GM18873 (cell line): ENCODE results near the gene ZSCAN22.
A peak's percentile ranks its signal among the peaks of the same experiment; 100 is the strongest.
"Not testable (repeated sequence)": the region's sequence is repeated elsewhere in the genome, so short reads cannot be mapped to it uniquely, and the experiment has no call there.

ENCODE experiments used
- ATAC-seq: cut with Tn5 transposase; IDR thresholded peaks from one replicate; pipeline ENCODE4 v1.9.1; 2021; ENCODE audit warnings: mild to moderate bottlenecking, moderate library complexity, moderate number of reproducible peaks; ENCODE audit not compliant: unreplicated experiment, low FRiP score

The ZSCAN22 gene

DNA sequence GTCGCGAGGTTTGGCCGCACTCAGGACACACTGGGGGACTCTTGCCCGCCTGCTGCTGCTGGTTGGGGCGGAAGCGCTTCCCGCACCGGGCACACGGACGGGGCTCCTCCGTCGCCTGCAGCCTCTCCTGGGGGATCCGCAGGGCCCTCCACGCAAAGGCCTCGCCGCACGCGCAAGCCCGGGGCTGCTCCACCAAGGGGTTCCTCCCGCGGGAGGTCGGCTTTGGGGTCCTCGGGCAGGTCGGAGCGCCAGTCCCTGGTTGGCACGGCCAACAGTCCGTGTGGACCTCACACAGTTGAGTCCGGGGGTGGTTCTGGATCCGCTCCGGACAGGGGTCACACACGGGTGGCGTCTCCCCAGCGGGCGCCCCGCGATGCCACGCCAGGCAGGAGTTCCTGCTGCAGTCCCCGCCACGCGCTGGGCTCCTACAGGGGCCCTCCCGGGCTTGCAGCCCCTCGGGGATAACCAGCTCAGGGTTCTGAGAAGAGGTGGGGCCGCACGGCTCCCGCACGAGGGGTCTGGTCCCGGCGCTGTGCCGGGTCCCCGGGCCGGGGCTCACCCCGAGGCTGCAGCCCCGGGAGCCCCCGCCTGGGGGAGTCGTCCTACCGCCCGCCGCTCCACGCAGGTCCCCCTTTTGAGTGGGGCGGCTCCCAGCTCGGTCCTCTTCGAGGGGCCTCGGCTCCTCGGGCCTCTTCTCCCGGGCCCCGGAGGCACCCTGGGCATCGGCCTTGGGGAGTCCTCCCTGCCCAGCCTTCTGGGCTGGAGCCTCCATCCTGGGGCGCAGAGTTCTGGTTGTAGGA, 42.0 kb downstream of the ZSCAN22 start:
- no peak for ATAC-seq

DNA sequence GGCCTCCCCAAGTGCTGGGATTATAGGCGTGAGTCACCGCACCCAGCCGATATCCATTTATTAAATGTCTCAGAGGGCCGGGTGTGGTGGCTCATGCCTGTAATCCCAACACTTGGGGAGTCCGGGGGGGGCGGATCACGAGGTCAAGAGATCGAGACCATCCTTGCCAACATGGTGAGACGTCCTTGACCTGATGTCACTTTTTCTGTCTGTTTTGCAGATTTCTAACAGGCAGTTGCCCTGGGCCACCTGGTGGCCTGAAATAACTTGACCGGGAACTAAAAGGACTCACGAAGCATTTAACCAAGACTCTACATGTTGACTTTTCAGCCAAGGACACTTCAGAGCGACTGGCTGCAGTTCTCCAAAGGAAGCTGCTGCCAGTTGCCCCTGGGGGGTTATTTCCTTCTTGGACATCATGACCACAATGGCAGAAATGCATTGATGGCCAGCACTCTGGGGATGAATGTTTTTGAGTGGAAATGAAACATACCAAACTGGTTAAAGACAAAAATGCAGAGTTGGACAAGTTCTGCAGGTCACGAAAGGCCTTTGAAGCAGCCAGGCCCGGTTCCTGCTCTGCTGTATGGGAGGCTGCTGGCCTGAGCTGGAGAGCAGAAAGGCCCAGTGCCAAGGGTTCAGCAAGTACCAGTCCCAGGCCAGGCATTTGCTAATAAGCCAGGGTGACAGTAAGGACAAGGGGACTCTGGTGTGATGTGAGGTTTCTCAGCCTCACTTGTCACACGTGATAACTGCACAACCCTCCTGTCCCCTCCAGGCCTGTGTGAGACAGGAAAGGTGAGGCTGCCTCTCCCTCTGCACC, 45.7 kb downstream of the ZSCAN22 start:
- ATAC-seq, result no peak

DNA sequence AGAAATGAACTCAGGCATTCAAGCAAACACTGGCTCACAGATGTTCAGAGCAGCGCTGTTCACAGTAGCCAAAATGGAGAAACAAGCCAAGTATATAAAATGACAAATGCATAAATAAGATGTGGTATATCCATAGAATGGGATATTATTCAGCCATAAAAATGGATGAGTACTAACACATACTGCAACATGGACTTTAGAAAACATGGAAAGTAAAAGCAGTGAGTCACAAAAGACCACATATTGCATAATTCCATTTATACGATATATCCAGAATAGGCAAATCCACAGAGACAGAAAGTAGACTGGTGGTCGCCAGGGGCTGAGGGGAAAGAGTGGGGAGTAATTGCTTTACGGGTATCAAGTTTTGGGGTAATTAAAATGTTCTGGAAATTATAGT, 47.4 kb downstream of the ZSCAN22 start:
- ATAC-seq, result no peak

DNA sequence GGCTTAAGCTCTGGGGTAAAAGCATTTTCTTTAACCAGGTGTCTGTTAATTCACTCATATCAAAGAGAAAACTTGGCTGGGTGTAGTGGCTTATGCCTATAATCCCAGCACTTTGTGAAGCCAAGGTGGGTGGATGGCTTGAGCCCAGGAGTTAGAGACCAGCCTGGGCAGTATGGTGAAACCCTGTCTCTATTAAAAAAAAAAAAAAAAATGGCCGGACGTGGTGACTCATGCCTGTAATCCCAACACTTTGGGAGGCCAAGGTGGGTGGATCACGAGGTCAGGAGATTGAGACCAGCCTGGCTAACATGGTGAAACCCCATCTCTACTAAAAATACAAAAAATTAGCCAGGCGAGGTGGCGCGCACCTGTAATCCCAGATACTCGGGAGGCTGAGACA, 49.9 kb downstream of the ZSCAN22 start:
- not testable (repeated sequence) for ATAC-seq

DNA sequence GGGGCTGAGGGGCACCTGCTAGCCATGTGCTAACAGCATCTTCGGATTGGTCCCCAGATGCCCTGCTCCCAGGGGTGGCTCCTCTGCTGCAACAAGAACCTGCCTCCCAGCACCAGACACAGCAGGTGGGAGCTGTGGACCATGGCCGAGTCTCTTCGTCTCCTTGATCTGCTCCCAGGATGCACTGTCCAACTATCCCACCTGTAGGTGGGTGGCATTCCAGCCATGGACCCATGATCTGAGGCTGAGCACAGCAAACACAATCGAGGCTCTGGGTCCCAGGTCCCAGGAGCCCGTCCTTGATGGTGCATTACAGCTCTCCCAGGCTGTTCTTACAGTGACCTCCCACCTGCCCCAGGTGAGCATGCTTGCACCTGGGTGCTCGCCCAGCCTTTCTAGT, 52.5 kb downstream of the ZSCAN22 start:
- no peak for ATAC-seq

DNA sequence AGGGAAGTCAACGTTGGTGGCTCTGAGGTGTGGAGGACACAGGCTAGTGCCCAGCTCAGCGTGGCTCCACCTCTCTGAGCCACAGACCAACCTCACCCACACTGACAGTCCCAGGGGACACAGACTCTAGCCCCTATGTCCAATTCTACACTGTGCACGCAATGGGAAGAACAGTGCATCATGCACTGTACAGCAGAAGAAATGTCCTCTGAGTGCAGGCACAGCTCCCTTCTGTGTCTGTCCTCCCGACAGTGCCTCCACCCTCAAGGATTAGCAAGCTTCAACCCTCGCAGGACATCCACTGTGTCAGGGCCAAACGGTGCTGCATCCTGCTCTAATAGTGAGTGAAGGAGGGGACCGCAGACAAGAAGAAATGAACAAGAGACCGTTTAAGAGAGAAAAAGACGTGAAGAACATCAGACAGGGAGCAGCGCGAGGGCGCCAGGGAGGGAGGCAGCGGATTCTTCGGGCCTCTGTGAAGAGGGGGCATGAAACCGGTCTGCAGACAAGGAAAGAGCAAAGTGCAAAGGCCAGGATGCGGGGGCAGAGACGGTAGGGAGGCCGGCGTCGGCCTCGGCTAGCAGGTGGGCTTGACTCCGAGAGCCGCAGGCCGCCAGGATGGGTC, 53.4 kb downstream of the ZSCAN22 start:
- no peak for ATAC-seq

DNA sequence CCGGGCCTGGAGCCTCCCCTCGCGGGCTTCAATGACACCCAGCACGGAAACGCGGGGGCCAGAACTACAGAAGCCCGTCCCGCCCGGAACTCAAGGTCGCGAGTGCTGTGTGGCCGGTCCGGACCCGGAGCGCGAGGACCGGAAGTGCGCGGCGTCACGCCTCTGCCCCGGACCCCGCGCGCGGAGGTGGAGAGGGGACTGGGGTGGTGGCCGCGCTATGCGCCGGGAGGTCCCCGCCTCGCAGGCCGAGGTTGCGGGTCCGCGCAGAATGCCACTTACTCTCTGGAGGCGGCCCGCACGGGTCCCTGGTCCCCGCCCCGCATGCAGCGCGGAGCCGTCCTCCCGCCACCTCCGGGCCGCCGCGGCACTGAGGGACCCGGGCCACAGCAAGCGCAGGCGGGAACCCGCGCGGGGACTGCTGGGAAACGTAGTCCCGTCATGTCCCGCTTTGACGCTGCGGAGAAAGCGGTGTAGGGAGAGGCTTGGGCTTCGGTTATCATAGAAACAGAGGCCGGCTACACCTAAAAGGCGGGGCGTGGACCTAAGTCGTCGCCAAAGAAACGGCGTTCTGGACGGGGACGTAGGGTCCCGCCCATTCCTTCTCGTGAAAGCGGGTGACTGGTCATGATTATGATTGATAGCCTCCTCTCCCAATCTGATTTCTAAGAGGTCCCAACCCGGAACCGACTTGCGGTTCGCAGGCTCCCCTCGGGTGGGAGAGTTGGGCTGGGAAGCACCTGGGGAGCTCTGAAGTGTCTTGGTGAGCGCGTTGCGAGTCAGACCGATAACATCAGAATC, 54.1 kb downstream of the ZSCAN22 start, which contains the start of gene ZNF837:
ZNF837 (minus strand) TSS at position 369 of the 798 bp plus-strand sequence. CDS start 11,698 bp downstream, outside the sequence.
- peak; percentile 84 for ATAC-seq

DNA sequence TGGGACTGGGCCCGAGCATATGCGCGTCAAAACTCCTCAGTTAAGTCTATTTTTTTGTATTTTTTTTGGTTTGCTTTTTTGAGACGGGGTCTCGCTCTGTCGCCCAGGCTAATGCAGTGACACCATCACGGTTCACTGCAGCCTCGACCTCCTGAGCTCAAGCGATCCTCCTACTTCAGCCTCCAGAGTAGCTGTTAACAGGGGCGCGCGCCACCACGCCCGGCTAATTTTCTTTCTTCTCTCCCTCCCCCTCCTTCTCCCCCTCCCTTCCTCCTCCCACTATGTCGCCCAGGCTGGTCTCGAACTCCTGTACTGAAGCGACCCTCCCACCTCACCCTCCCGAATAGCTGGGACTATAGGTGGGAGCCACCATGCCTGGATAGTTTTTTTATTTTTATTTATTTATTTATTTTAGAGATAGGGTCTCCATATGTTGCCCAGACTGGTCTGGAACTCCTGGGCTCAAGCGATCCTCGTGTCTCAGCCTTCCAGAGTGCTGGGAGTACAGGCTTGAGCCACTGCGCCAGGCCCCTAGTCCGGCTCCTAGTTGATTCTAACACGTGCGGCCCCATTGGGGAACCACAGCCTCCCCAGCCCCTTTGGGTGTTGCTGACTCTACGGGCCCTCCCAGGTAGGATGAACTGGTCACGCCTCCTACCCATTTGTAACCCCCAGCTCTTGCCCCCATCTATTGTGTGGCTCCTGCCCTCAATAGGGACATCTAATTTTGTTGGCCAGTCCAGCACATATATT, 54.8 kb downstream of the ZSCAN22 start:
- ATAC-seq, result no peak

DNA sequence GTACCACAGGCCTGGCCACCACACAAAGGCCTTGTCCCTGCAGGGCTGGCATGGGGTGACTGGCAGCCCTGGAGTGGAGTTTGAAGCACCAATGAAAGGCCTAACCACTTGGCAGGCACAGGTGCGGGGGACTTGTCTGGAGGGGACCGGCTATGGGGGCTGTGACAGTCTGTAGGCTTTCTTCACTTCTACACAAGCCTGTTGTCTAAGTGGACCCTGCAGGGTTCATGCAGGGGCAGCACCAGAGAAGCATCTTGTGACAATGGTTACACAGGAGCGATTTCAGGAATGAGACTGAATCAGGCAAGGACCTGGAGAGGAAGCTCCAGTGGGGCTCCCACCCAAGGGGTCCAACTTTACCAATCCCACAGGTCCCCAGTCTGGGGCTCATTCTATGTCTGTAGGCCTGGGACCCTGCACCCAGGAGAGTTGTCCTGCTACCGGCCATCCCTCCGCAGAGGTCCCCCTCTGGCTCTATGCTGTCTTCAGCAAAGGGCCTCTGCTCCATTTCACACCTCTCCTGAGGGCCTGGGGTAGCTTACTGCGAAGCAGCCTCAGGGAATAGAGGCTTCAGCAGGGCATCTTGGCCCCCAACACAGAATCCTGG, 56.3 kb downstream of the ZSCAN22 start:
- no peak for ATAC-seq

DNA sequence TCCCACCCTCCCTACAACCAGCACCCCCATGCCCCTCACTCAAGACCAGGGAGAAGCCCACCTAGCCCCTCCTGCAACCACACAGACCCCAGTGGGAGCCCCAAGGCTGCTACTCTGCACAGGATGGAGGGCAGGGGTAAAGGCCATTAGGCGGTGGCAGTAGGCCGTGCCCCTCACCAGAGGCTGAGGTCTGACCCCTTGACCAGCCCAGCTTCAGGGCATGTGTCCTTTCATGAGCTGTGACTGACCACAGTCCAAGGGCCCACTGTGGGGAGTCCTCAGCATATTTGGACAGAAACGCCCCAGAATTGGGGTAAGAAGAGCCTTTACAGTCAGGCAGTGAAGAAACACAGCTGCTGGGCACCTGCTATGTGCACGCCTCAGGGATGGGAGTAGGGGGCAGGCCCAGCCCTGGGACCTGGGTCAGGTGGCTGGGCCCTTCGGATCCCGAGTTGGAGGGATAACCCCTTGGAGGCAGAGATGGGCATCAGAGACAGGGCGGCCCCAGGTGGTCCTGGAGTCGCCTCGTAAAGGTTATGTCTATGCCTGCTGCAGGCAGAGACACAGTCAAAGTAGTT, 58.6 kb downstream of the ZSCAN22 start:
- ATAC-seq, result no peak

DNA sequence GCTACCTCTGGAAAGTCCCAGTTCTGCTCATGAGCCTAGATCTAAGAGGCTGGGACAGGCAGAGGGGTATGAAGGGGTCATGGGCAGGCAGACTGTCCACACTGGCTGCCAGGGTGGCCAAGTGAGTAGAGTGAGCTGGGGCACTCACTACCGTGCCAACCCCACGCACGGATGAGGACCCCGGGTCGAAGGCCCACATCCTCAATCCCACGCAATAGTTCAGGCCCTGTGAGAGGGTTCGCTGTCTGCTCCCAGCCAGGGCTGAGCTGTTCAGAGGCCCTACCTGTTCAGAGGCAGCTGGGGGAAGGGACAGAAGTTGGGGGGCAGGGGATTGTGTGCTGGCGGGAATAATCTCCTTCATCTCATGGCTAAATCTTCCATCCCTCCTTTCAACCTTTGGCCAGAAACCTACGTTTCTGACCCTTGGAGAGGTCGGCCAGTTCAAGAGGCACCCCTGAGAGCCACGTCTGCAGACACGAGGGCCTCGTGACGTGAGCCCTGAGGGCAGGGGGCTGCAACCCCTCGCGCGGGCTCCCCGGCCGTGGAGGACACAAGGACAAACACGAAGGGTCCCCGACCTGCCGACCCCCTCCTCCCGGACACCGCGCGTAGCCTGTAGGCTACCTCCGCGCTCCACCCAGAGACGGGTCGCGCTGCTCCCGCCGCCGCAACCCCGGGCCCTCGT, 59.2 kb downstream of the ZSCAN22 start:
- no peak for ATAC-seq

DNA sequence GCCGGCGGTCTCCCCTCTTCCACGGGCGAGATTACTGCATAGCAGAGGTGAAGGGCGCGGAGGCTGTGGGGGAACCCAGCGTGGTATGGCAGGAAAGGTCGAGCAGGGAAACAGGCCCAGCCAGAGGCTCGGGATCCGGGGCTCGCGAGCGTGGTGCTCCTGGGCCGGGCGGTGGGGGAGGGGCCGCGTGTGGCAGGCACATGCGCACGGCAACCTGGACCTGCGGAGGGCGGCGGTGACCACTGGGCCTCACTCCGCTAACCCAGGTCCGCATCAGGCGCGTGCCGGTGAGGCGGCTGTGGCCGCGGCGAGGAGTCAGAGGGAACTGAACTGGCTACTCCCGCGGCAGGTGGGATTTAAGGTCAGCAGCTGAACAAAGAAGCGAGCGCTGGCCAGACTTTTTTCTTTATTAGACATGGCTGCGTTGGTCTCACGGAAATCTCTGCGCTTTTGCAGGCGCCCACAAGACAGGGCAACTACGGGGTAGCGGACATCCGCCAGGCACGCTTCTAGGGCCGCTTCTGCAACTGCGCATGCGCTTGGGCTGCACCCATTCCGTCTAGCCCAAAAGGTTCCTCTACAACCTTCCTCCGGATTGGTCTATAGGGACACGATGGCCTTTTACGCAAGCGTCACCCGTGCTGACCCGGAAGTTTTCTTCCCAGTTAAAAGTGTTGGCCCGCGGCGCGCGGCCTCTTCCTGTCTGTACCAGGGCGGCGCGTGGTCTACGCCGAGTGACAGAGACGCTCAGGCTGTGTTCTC, 60.0 kb downstream of the ZSCAN22 start, which contains the start of gene RPS5:
RPS5 (plus strand) TSS at position 694 of the 762 bp plus-strand sequence. CDS start 869 bp downstream, outside the sequence.
- ATAC-seq, result peak; percentile 77

DNA sequence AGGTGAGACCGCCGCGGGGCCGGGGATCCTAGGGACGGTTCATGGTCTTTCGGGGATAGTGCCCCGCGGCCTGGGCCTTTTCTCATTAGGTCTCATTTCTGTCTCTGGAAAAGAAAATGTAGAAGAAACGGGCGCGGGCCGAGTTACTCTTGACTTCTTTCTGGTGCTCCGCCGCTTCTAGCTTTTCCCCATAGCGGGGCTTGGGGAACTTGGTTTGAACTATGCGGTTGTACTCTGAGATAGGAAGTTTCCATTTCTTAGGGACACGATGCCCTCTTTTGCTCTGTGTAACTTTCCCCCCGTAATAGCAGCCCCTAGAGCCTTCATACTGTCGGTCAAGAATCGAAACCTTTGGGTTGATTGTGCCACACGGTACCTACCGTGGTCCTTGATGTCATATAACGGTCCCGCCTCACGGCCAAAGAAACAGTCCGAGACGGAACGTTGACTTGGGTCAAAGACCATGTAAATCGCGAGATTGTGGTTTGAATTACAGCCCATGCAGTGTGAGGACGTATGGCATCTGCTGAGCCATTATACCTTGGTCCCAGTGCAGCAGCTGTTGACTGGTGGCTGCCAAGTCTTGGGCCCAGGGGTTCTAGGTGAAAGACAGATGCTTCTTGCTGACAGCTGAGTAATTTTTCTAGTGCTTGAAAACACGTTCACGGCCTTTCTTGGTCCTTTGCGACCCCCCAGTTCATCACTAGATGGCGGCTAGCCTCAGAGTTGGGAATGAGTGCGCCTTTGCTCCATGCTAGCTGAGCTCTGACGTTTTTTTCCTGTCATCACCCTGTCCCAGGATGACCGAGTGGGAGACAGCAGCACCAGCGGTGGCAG, 60.8 kb downstream of the ZSCAN22 start:
- ATAC-seq, result no peak

DNA sequence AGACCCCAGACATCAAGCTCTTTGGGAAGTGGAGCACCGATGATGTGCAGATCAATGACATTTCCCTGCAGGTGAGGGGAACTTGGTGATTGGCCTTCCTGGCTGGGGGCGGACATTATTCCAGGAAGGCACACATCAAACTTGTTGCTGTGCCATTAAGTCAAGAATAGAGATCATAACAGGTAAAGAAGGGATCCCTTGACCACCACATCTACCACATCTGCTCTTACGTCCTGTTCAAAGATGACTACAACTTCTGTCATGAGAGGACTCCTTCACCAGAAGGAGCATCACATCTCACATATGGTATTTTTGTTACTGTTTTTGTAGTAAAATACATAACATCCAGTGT, 61.4 kb downstream of the ZSCAN22 start:
- no peak for ATAC-seq
